ENCODE results near the gene FUT6. TPM values are rescaled to one million over a fixed set of nuclear protein-coding genes. Genes with fewer than 3 reads are reported as not detected.
"Not testable (repeated sequence)": the region's sequence is repeated elsewhere in the genome, so short reads cannot be mapped to it uniquely, and the experiment has no call there.

Gene FUT6
- total and polyA plus RNA-seq, 4 donors = 2.6 to 14.0 (median 7.3) TPM

DNA sequence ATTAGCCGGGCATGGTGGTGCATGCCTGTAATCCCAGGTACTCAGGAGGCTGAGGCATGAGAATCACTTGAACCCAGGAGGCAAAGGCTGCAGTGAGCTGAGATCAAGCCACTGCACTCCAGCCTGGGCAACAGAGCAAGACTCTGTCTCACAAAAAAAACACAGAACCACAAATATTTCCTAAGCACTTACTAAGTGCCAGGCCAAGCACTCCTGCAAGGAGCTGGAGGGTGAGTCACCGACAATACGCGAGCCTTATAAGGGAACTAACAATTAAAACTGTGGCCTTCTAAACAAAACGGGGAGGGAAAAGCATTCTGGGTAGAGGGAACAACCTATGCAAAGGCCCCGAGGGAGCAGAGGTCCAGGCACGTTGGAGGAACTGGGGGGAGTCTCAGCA lies 35.0 kb upstream of the FUT6 start:
- H3K9me3 ChIP-seq (ENCODE audit: control insufficient read depth in 4 of 4, low read length in 3 of 4); H3K4me3 ChIP-seq (ENCODE audit: low read depth in 1 of 3, low read length in 3 of 3); H3K36me3 ChIP-seq (ENCODE audit: control insufficient read depth in 4 of 4, insufficient read depth in 3 of 4, low read depth in 1 of 4, low read length in 3 of 4); H3K4me1 ChIP-seq (ENCODE audit: control insufficient read depth in 4 of 4, insufficient read depth in 4 of 4, low read length in 3 of 4); H3K27me3 ChIP-seq (ENCODE audit: control insufficient read depth in 4 of 4, insufficient read depth in 4 of 4, low read length in 3 of 4); H3K9ac ChIP-seq (ENCODE audit: low read depth in 1 of 2, low read length in 2 of 2); DNase-seq (ENCODE audit: low spot score); H3K27ac ChIP-seq (ENCODE audit: low read depth in 1 of 2, low read length in 2 of 2): not testable (repeated sequence)
- WGBS = 82% methylated on average over 7 of the region's 7 CpGs

DNA sequence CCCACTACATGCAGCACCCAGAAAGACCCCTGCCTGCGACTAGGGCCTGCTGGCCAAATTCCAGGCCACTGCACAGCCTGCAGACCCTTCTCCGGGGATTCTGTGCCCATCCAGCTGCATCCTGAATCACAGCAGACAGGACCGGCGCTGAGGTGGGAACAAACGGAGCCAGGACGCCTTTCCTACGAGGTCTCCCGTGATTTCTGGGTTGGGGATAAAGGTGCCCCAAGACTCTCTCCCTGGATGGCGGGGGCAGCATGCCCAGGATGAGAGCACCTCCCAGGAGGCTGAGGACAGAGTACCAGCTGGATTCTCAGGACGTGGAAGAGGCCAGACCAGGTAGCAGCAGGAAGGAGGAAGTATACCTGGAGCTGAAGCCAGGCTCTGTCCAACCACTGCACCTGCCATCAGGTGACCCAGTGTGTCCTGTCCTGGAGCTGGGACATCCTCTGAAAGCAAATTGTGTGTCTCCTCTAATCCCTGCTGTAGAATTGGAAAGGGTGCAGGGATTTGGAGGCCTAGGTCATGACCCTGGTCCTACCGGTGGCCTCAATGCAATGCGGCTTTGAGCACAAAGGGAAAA lies 34.2 kb upstream of the FUT6 start:
- DNase-seq (ENCODE audit: low spot score) = no peak
- H3K9me3 ChIP-seq (ENCODE audit: control insufficient read depth in 4 of 4, low read length in 3 of 4) = no peaks in the 10 kb centered on the region
- peaks cover 4 to 9% (median 5%) of the 10 kb centered on the region in 4 donors for H3K4me1 ChIP-seq (ENCODE audit: control insufficient read depth in 4 of 4, insufficient read depth in 4 of 4, low read length in 3 of 4)
- 89% methylated on average over 12 of the region's 12 CpGs for WGBS
- TF ChIP-seq YY1 (IDR thresholded peaks at IDR 0.05) = no peak
- peak in 1 of 2 donors; percentile 19 for TF ChIP-seq HNF4A (conservative IDR thresholded peaks at IDR 0.05)
- TF ChIP-seq, protein P1, sequence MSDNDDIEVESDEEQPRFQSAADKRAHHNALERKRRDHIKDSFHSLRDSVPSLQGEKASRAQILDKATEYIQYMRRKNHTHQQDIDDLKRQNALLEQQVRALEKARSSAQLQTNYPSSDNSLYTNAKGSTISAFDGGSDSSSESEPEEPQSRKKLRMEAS (IDR thresholded peaks at IDR 0.05) = no peak
- TF ChIP-seq, protein P2, sequence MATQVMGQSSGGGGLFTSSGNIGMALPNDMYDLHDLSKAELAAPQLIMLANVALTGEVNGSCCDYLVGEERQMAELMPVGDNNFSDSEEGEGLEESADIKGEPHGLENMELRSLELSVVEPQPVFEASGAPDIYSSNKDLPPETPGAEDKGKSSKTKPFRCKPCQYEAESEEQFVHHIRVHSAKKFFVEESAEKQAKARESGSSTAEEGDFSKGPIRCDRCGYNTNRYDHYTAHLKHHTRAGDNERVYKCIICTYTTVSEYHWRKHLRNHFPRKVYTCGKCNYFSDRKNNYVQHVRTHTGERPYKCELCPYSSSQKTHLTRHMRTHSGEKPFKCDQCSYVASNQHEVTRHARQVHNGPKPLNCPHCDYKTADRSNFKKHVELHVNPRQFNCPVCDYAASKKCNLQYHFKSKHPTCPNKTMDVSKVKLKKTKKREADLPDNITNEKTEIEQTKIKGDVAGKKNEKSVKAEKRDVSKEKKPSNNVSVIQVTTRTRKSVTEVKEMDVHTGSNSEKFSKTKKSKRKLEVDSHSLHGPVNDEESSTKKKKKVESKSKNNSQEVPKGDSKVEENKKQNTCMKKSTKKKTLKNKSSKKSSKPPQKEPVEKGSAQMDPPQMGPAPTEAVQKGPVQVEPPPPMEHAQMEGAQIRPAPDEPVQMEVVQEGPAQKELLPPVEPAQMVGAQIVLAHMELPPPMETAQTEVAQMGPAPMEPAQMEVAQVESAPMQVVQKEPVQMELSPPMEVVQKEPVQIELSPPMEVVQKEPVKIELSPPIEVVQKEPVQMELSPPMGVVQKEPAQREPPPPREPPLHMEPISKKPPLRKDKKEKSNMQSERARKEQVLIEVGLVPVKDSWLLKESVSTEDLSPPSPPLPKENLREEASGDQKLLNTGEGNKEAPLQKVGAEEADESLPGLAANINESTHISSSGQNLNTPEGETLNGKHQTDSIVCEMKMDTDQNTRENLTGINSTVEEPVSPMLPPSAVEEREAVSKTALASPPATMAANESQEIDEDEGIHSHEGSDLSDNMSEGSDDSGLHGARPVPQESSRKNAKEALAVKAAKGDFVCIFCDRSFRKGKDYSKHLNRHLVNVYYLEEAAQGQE (IDR thresholded peaks at IDR 0.05) = no peak
- TF ChIP-seq RXRA (IDR thresholded peaks at IDR 0.05) = peak; percentile 10 to 31
- TF ChIP-seq SP1 (IDR thresholded peaks at IDR 0.05) = no peak
- no peak for TF ChIP-seq RAD21 (IDR thresholded peaks at IDR 0.05)
- no peak for TF ChIP-seq FOXA2 (IDR thresholded peaks at IDR 0.05)
- no peak overlapping the region for H3K27ac ChIP-seq (ENCODE audit: low read depth in 1 of 2, low read length in 2 of 2)
- H3K9ac ChIP-seq (ENCODE audit: low read depth in 1 of 2, low read length in 2 of 2) = no peak overlapping the region
- H3K4me3 ChIP-seq (ENCODE audit: low read depth in 1 of 3, low read length in 3 of 3) = no peak overlapping the region
- no peaks in the 10 kb centered on the region for H3K27me3 ChIP-seq (ENCODE audit: control insufficient read depth in 4 of 4, insufficient read depth in 4 of 4, low read length in 3 of 4)
- no peaks in the 10 kb centered on the region for H3K36me3 ChIP-seq (ENCODE audit: control insufficient read depth in 4 of 4, insufficient read depth in 3 of 4, low read depth in 1 of 4, low read length in 3 of 4)

DNA sequence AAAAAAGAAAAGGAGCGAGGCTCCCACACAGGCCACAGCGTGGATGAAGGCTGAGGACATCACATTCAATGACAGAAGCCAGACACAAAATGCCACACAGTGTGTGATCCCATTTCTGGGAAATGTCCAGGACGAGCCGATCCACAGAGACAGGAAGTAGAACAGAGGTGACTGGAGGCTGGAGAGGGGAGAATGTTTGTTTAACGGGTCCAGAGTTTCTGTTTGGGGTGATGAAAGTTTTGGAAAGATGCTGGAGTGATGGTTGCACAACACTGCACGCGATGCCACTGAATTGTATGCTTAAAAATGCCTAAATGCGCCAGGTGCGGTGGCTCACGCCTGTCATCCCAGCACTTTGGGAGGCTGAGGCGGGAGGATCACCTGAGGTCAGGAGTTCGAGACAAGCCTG lies 31.5 kb upstream of the FUT6 start:
- Histone ChIP-seq H3K4me3 (ENCODE audit: low read depth in 1 of 3, low read length in 3 of 3) (no peak overlapping the region), H3K4me1 (ENCODE audit: control insufficient read depth in 4 of 4, insufficient read depth in 4 of 4, low read length in 3 of 4) (peaks cover 4 to 9% (median 5%) of the 10 kb centered on the region in 4 donors), H3K9me3 (ENCODE audit: control insufficient read depth in 4 of 4, low read length in 3 of 4) (no peaks in the 10 kb centered on the region), H3K27ac (ENCODE audit: low read depth in 1 of 2, low read length in 2 of 2) (peak overlapping the region; percentile 67 to 83), H3K9ac (ENCODE audit: low read depth in 1 of 2, low read length in 2 of 2) (no peak overlapping the region), H3K36me3 (ENCODE audit: control insufficient read depth in 4 of 4, insufficient read depth in 3 of 4, low read depth in 1 of 4, low read length in 3 of 4) (no peaks in the 10 kb centered on the region), H3K27me3 (ENCODE audit: control insufficient read depth in 4 of 4, insufficient read depth in 4 of 4, low read length in 3 of 4) (no peaks in the 10 kb centered on the region)
- DNase-seq (ENCODE audit: low spot score) = no peak
- WGBS = 31% methylated on average over 12 of the region's 12 CpGs
- TF ChIP-seq, protein P2 (IDR thresholded peaks at IDR 0.05) = peak; percentile 49
- TF ChIP-seq HNF4G (IDR thresholded peaks at IDR 0.05) (peak; percentile 70), FOXA1 (IDR thresholded peaks at IDR 0.05) (peak; percentile 56), EGR1 (IDR thresholded peaks at IDR 0.05; ENCODE audit: low read depth in 2 of 2) (peak; percentile 58 to 78), NR2F2 (IDR thresholded peaks at IDR 0.05) (peak; percentile 64), HNF4A (conservative IDR thresholded peaks at IDR 0.05) (peak; percentile 93), GABPA (IDR thresholded peaks at IDR 0.05 in 1 of 2, conservative IDR thresholded peaks at IDR 0.05 in 1 of 2) (peak; percentile 42 to 75), YY1 (IDR thresholded peaks at IDR 0.05) (peak; percentile 82), RAD21 (IDR thresholded peaks at IDR 0.05) (peak; percentile 40 to 61), TAF1 (conservative IDR thresholded peaks at IDR 0.05) (peak; percentile 39), FOXA2 (IDR thresholded peaks at IDR 0.05) (peak; percentile 65), RXRA (IDR thresholded peaks at IDR 0.05) (peak; percentile 94 to 96)
- TF ChIP-seq, protein P1 (IDR thresholded peaks at IDR 0.05) = peak; percentile 94
- TF ChIP-seq, protein P3, sequence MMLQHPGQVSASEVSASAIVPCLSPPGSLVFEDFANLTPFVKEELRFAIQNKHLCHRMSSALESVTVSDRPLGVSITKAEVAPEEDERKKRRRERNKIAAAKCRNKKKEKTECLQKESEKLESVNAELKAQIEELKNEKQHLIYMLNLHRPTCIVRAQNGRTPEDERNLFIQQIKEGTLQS (IDR thresholded peaks at IDR 0.05) = peak; percentile 88
- TF ChIP-seq, protein P4, sequence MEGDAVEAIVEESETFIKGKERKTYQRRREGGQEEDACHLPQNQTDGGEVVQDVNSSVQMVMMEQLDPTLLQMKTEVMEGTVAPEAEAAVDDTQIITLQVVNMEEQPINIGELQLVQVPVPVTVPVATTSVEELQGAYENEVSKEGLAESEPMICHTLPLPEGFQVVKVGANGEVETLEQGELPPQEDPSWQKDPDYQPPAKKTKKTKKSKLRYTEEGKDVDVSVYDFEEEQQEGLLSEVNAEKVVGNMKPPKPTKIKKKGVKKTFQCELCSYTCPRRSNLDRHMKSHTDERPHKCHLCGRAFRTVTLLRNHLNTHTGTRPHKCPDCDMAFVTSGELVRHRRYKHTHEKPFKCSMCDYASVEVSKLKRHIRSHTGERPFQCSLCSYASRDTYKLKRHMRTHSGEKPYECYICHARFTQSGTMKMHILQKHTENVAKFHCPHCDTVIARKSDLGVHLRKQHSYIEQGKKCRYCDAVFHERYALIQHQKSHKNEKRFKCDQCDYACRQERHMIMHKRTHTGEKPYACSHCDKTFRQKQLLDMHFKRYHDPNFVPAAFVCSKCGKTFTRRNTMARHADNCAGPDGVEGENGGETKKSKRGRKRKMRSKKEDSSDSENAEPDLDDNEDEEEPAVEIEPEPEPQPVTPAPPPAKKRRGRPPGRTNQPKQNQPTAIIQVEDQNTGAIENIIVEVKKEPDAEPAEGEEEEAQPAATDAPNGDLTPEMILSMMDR (IDR thresholded peaks at IDR 0.05; ENCODE audit: low read depth, low read length, missing input control) = no peak

Data from liver (tissue), 9 donors.